ENCODE results near the gene FGF1.

Gene FGF1

GRCh38 chr5:142609142-142609541, 76.7 kb downstream of the FGF1 start:
- Histone ChIP-seq H3K36me3 (no peaks in the 10 kb centered on the region), H3K4me2 (no peak overlapping the region), H3K4me3 (no peak overlapping the region), H3K4me1 (peaks cover 6% of the 10 kb centered on the region), H4K20me1 (no peaks in the 10 kb centered on the region), H3K9me3 (no peaks in the 10 kb centered on the region), H3K27ac (no peak overlapping the region), H3K27me3 (no peaks in the 10 kb centered on the region), H3K9ac (no peak overlapping the region)
- no peak for TF ChIP-seq Cebpa-rat (IDR thresholded peaks at IDR 0.05)

GRCh38 chr5:142608081-142608480, 77.8 kb downstream of the FGF1 start:
- Histone ChIP-seq H3K9me3 (no peaks in the 10 kb centered on the region), H3K4me1 (no peaks in the 10 kb centered on the region), H3K27ac (no peak overlapping the region), H3K36me3 (no peaks in the 10 kb centered on the region), H3K9ac (no peak overlapping the region), H3K4me2 (no peak overlapping the region), H3K27me3 (no peaks in the 10 kb centered on the region), H4K20me1 (no peaks in the 10 kb centered on the region), H3K4me3 (no peak overlapping the region)
- no peak for TF ChIP-seq Cebpa-rat (IDR thresholded peaks at IDR 0.05)

GRCh38 chr5:142605611-142606010, 80.3 kb downstream of the FGF1 start:
- no peaks in the 10 kb centered on the region for H3K9me3 ChIP-seq
- no peak overlapping the region for H3K4me3 ChIP-seq
- no peaks in the 10 kb centered on the region for H3K4me1 ChIP-seq
- H3K4me2 ChIP-seq, result no peak overlapping the region
- no peaks in the 10 kb centered on the region for H3K27me3 ChIP-seq
- H4K20me1 ChIP-seq, result no peaks in the 10 kb centered on the region
- TF ChIP-seq Cebpa-rat (IDR thresholded peaks at IDR 0.05), result no peak
- no peak overlapping the region for H3K27ac ChIP-seq
- H3K9ac ChIP-seq, result no peak overlapping the region
- no peaks in the 10 kb centered on the region for H3K36me3 ChIP-seq

GRCh38 chr5:142602720-142603245, 83.1 kb downstream of the FGF1 start:
- Histone ChIP-seq H3K4me1 (no peaks in the 10 kb centered on the region), H3K27me3 (no peaks in the 10 kb centered on the region), H3K4me2 (no peak overlapping the region), H3K36me3 (no peaks in the 10 kb centered on the region), H3K4me3 (no peak overlapping the region), H4K20me1 (no peaks in the 10 kb centered on the region), H3K9me3 (no peaks in the 10 kb centered on the region), H3K9ac (no peak overlapping the region), H3K27ac (no peak overlapping the region)
- no peak for TF ChIP-seq Cebpa-rat (IDR thresholded peaks at IDR 0.05)

- Histone ChIP-seq H3K4me1 (no peaks in the 10 kb centered on the region), H3K27me3 (no peaks in the 10 kb centered on the region), H3K9ac (no peak overlapping the region), H3K9me3 (no peaks in the 10 kb centered on the region), H4K20me1 (no peaks in the 10 kb centered on the region), H3K4me3 (no peak overlapping the region), H3K36me3 (no peaks in the 10 kb centered on the region), H3K27ac (no peak overlapping the region), H3K4me2 (no peak overlapping the region)
- TF ChIP-seq Cebpa-rat (IDR thresholded peaks at IDR 0.05), result no peak
These were observed 84.5 kb downstream of the FGF1 start for GRCh38 chr5:142601432-142601831.

- Histone ChIP-seq H3K9me3 (no peaks in the 10 kb centered on the region), H4K20me1 (no peaks in the 10 kb centered on the region), H3K4me2 (no peak overlapping the region), H3K4me3 (no peak overlapping the region), H3K4me1 (no peaks in the 10 kb centered on the region), H3K9ac (no peak overlapping the region), H3K27me3 (no peaks in the 10 kb centered on the region), H3K36me3 (no peaks in the 10 kb centered on the region), H3K27ac (no peak overlapping the region)
- no peak for TF ChIP-seq Cebpa-rat (IDR thresholded peaks at IDR 0.05)
These were observed 85.1 kb downstream of the FGF1 start for GRCh38 chr5:142600611-142601358.

- Histone ChIP-seq H4K20me1 (no peaks in the 10 kb centered on the region), H3K4me2 (no peak overlapping the region), H3K36me3 (no peaks in the 10 kb centered on the region), H3K9ac (no peak overlapping the region), H3K27me3 (no peaks in the 10 kb centered on the region), H3K4me3 (no peak overlapping the region), H3K4me1 (no peaks in the 10 kb centered on the region), H3K27ac (no peak overlapping the region), H3K9me3 (no peaks in the 10 kb centered on the region)
- TF ChIP-seq Cebpa-rat (IDR thresholded peaks at IDR 0.05), result no peak
These were observed 85.8 kb downstream of the FGF1 start for GRCh38 chr5:142600092-142600491.

GRCh38 chr5:142598338-142598700, 87.6 kb downstream of the FGF1 start:
- no peak overlapping the region for H3K4me3 ChIP-seq
- H3K27me3 ChIP-seq, result no peaks in the 10 kb centered on the region
- H3K36me3 ChIP-seq, result no peaks in the 10 kb centered on the region
- TF ChIP-seq Cebpa-rat (IDR thresholded peaks at IDR 0.05), result no peak
- H3K4me2 ChIP-seq, result no peak overlapping the region
- no peaks in the 10 kb centered on the region for H4K20me1 ChIP-seq
- no peaks in the 10 kb centered on the region for H3K9me3 ChIP-seq
- no peak overlapping the region for H3K27ac ChIP-seq
- H3K9ac ChIP-seq, result no peak overlapping the region
- H3K4me1 ChIP-seq, result 0 out of 2 replicates have a peak, but pooled peaks cover 3% of the 10 kb centered on the region

- Histone ChIP-seq H3K27me3 (no peaks in the 10 kb centered on the region), H3K27ac (no peak overlapping the region), H3K4me3 (no peak overlapping the region), H3K4me2 (no peak overlapping the region), H3K4me1 (0 out of 2 replicates have a peak, but pooled peaks cover 3% of the 10 kb centered on the region), H3K36me3 (no peaks in the 10 kb centered on the region), H4K20me1 (no peaks in the 10 kb centered on the region), H3K9me3 (no peaks in the 10 kb centered on the region), H3K9ac (no peak overlapping the region)
- TF ChIP-seq Cebpa-rat (IDR thresholded peaks at IDR 0.05), result no peak
These were observed 88.1 kb downstream of the FGF1 start for GRCh38 chr5:142597546-142598337.

- Histone ChIP-seq H3K36me3 (no peaks in the 10 kb centered on the region), H4K20me1 (no peaks in the 10 kb centered on the region), H3K4me3 (no peak overlapping the region), H3K27ac (no peak overlapping the region), H3K27me3 (no peaks in the 10 kb centered on the region), H3K9me3 (no peaks in the 10 kb centered on the region), H3K9ac (no peak overlapping the region), H3K4me2 (no peak overlapping the region), H3K4me1 (0 out of 2 replicates have a peak, but pooled peaks cover 3% of the 10 kb centered on the region)
- TF ChIP-seq Cebpa-rat (IDR thresholded peaks at IDR 0.05), result no peak
These were observed 88.9 kb downstream of the FGF1 start for GRCh38 chr5:142597025-142597424.
